Heart right ventricle (tissue), 16 donors: ENCODE data around the gene DNALI1. TPM values are rescaled to one million over a fixed set of nuclear protein-coding genes. Genes with fewer than 3 reads are reported as not detected.

ENCODE experiments used
- ATAC-seq, 8 donors: fragments of 200-7000 bp; cut with Tn5 transposase; one replicate each; pipeline ENCODE4 v1.9.1; 2020; ENCODE audit warnings: mild to moderate bottlenecking in 8 of 8, moderate library complexity in 8 of 8, moderate number of reproducible peaks in 1 of 8
- DNase-seq, 2 donors: peaks; one replicate each; pipeline ENCODE4 v3.0.0-alpha.2; 2020
- H3K27ac ChIP-seq, 10 donors: fragments of 200-600 bp; sonication (generic) in 2 of 10; one replicate each; pipeline versions ENCODE4 v1.5.0 to v1.8.0; 2020 to 2022; ENCODE audit warnings: mild to moderate bottlenecking in 3 of 10
- H3K27me3 ChIP-seq, 7 donors: fragments of 200-600 bp; one replicate each; pipeline ENCODE4 v1.8.0; 2021 to 2022; ENCODE audit warnings: mild to moderate bottlenecking in 2 of 7
- H3K36me3 ChIP-seq, 9 donors: fragments of 200-600 bp; sonication (generic) in 1 of 9; one replicate each; pipeline versions ENCODE4 v1.5.0 to v1.8.0; 2020 to 2022; ENCODE audit warnings: mild to moderate bottlenecking in 2 of 9
- H3K4me1 ChIP-seq, 9 donors: fragments of 200-600 bp; sonication (generic) in 1 of 9; one replicate each; pipeline versions ENCODE4 v1.5.0 to v1.8.0; 2020 to 2022; ENCODE audit warnings: mild to moderate bottlenecking in 4 of 9
- H3K4me3 ChIP-seq, 10 donors: fragments of 200-600 bp; sonication (generic) in 2 of 10; one replicate each; pipeline versions ENCODE4 v1.5.0 to v1.8.0; 2020 to 2022; ENCODE audit warnings: mild to moderate bottlenecking in 7 of 10, moderate library complexity in 2 of 10
- H3K9me3 ChIP-seq, 11 donors: fragments of 200-600 bp in 10 of 11; sonication (generic) in 2 of 11; one replicate each; pipeline versions ENCODE4 v1.5.0 to v1.8.0; 2013 to 2022; ENCODE audit warnings: mild to moderate bottlenecking in 2 of 11, control low read depth in 1 of 11, moderate library complexity in 1 of 11
- WGBS, 2 donors: extraction: QIAGEN DNeasy Blood & Tissue Kit; methylation state at CpG; one replicate each; pipeline ENCODE4 v1.1.7; 2013; ENCODE audit warnings: inconsistent platforms in 1 of 2; 5-methylcytosine and 5-hydroxymethylcytosine counted together
- intact Hi-C, 10 donors: fragments of 100-400 bp; cut with DNase I; formaldehyde crosslinking; loops; one replicate each; pipeline versions ENCODE4 v1.11.1 to v1.14.2; 2022
- polyA plus RNA-seq, 2 donors: library from polyadenylated mRNA; stranded (reverse); fragments of 200-250 nt; gene quantifications; one replicate each; pipeline ENCODE4 v1.2.3, GENCODE V29; 2013
- total RNA-seq, 10 donors: library from RNA; stranded (reverse); fragmentation: NEBNext Ultra II Directional in 3 of 10; extraction: Animal tissue kit (Norgen Biotek cat#: 25700) in 3 of 10; gene quantifications; one replicate each; pipeline versions ENCODE4 v1.2.1 to v1.2.4, GENCODE V29; 2021 to 2023
- TF ChIP-seq, protein P1 (sequence below), 9 donors: fragments of 200-600 bp; sonication (generic) in 2 of 9; IDR thresholded peaks; one replicate each; pipeline versions ENCODE4 v1.5.0 to v1.8.0; 2021 to 2022; ENCODE audit warnings: antibody characterized with exemption in 9 of 9, mild to moderate bottlenecking in 5 of 9, moderate library complexity in 1 of 9
- donor health status: Arrhythmogenic right ventricular cardiomyopathy.
- donor health status: ischemic (EF 13 %, LVEDD 7.1; RV severe dilation, severe dysfunction).
- donor health status: healthy with polysubstance abuse.
- donor health status: DM: no; HTN: yes; CAD: no.
- donor health status: DM: no; HTN: no; CAD: no.
- donor health status: ischemic (EF 25% LVEDD 6.9; RV normal size, moderate dysfunction).
- donor health status: ischemic (EF 25% LVEDD 5.7; RV mildly dilated, moderate dysfunction).
- donor health status: healthy.
- donor health status: DM: yes; HTN: yes; CAD: no.
- donor health status: Ischemic cardiomyopathy.
- donor health status: ischemic (EF 35%, LVEDD 5.7; RV mildly dilated, moderate dysfunction).
- donor health status: nonischemic (EF 11% LVEDD 7.7; RV severe dilation, severe dysfunction).
- donor health status: DM: yes; HTN: yes; CAD: no.
- donor health status: PGD.
- donor health status: ischemic (EF 29% LVEDD 5.4; RV normal size, mild dysfunction).
- donor health status: nonischemic (EF 23%, LVEDD 6.1; RV moderate dilation, normal function).

The DNALI1 gene
- total and polyA plus RNA-seq, 12 donors = 1.9 to 9.4 (median 4.0) TPM

DNA sequence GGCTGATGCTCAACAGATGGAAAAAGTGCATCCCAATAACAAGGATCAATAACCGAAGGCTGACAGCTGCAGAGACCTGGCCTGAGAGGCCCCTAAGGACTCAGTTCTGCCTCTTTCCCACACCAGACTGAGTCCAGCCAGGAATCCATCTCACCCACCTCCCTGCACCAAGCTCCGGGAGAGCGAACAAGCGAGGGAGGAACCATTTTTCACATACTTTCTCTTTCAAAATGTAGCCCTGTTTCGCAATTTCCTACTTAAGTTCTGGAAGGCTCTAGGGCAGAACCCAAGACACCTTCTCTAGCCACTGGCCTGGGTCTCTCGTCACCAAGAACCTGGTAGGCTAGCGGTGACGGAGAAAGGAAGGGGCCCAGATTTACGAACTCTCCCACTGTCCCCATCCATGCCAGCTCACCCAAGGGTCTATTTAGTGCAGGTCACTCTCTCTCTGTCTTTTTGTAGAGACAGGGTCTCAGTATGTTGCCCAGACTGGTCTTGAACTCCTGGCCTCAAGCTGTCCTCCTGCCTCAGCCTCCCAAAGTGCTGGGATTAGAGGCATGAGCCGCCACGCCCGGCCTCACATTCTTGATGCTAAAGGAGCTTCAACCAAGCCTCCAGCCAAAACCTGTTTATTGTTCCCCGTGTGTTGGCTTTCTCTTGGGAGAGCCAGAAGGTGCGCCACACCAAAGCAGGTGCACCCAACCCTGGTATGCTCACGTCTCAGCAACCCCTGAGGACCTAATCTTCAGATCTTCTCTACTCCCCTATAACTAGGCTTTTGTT, 49.9 kb downstream of the DNALI1 start:
- DNase-seq (no peak), ATAC-seq (peak in 1 of 8 donors; percentile 25)
- intact Hi-C loops = loop anchor here in 1 of 10 donors (5.0 kb wide), 1 partner anchor 76 kb away; no protein-coding TSS in a partner anchor
- peak overlapping the region in 1 of 10 donors; percentile 30 for H3K4me3 ChIP-seq
- TF ChIP-seq, protein P1, sequence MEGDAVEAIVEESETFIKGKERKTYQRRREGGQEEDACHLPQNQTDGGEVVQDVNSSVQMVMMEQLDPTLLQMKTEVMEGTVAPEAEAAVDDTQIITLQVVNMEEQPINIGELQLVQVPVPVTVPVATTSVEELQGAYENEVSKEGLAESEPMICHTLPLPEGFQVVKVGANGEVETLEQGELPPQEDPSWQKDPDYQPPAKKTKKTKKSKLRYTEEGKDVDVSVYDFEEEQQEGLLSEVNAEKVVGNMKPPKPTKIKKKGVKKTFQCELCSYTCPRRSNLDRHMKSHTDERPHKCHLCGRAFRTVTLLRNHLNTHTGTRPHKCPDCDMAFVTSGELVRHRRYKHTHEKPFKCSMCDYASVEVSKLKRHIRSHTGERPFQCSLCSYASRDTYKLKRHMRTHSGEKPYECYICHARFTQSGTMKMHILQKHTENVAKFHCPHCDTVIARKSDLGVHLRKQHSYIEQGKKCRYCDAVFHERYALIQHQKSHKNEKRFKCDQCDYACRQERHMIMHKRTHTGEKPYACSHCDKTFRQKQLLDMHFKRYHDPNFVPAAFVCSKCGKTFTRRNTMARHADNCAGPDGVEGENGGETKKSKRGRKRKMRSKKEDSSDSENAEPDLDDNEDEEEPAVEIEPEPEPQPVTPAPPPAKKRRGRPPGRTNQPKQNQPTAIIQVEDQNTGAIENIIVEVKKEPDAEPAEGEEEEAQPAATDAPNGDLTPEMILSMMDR (IDR thresholded peaks at IDR 0.05) = no peak
- H3K36me3 ChIP-seq = no peaks in the 10 kb centered on the region
- peaks cover 0 to 7% (median 0%) of the 10 kb centered on the region in 9 donors for H3K4me1 ChIP-seq
- 78 to 83% methylated on average over 15 of the region's 15 CpGs for WGBS, 2 donors
- no peaks in the 10 kb centered on the region for H3K9me3 ChIP-seq
- H3K27me3 ChIP-seq = peaks cover 0 to 64% (median 15%) of the 10 kb centered on the region in 7 donors
- peak overlapping the region in 1 of 10 donors; percentile 50 for H3K27ac ChIP-seq

DNA sequence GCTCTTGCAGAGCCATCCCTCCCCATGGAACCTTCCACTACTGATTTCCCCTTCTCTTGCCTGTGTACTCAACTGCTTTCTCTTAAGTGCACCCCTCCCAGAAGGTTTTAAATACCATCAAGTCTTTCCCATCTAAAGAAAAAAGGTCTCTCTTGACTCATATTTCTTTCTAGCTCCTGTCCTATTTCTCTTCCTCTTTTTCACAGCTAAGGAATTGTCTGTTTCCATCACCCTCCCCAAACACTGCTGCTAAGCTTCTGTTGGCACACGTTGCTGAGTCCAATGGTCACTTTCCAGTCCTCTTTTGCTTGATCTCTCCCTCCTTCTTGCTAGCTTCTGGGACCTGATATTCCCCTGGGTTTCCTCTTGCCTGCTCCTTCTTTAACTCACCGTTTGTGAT, 52.3 kb downstream of the DNALI1 start:
- Histone ChIP-seq H3K27ac (no peak overlapping the region), H3K36me3 (no peaks in the 10 kb centered on the region), H3K27me3 (peaks cover 0 to 64% (median 29%) of the 10 kb centered on the region in 7 donors), H3K4me1 (peaks cover 0 to 3% (median 0%) of the 10 kb centered on the region in 9 donors), H3K4me3 (no peak overlapping the region), H3K9me3 (no peaks in the 10 kb centered on the region)
- intact Hi-C loops = loop anchor here in 1 of 10 donors (5.0 kb wide), 1 partner anchor 73 kb away; no protein-coding TSS in a partner anchor
- ATAC-seq (no peak), DNase-seq (no peak)
- TF ChIP-seq, protein P1 (IDR thresholded peaks at IDR 0.05) = no peak
- 19 to 30% methylated on average over 2 of the region's 2 CpGs for WGBS, 2 donors

DNA sequence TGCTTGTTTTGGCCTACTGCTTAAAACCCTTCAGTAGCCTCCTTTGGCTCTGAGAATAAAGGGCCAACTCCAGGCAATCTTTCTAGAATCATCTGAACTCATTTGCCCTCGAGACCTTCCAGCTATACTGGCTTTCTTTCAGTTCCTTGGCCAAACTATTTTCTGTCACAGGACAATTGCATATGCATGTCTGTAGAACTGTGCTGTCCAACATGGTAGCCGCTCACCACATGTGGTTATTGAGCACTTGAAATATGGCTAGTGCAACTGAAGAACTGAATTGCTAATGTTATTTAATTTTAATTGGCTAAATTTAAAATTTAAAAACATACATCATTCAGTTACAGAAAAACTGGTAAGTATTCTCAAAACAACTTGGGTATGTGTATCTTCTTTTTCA, 53.3 kb downstream of the DNALI1 start:
- DNase-seq (no peak), ATAC-seq (no peak)
- TF ChIP-seq, protein P1 (IDR thresholded peaks at IDR 0.05) = no peak
- H3K36me3 ChIP-seq = no peaks in the 10 kb centered on the region
- peaks cover 0 to 68% (median 39%) of the 10 kb centered on the region in 7 donors for H3K27me3 ChIP-seq
- no peak overlapping the region for H3K27ac ChIP-seq
- peaks cover 0 to 3% (median 0%) of the 10 kb centered on the region in 9 donors for H3K4me1 ChIP-seq
- 62 to 66% methylated on average over 2 of the region's 2 CpGs for WGBS, 2 donors
- H3K4me3 ChIP-seq = no peak overlapping the region
- intact Hi-C loops = loop anchor here in 1 of 10 donors (5.0 kb wide), 1 partner anchor 72 kb away; no protein-coding TSS in a partner anchor
- H3K9me3 ChIP-seq = no peaks in the 10 kb centered on the region

DNA sequence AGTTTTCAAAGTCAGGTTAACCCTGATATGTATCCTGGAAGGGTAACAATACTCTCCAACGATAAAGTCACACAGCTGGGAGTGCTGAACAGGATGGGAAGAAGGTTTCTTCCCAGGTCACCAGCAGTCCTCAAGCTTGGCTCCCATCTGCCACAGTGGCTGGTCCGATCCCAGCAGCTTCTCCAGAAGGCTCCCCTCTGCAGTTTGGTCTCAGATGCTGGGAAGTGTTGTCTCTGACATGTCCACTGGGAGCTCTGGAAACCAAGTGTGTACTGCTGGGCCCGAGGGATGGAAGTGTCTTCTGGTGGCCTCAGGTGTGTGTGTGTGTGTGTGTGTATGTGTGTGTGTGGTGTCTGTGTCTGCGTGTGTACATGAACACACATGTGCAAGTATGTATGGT, 55.4 kb downstream of the DNALI1 start:
- Histone ChIP-seq H3K36me3 (no peaks in the 10 kb centered on the region), H3K27me3 (peaks cover 0 to 68% (median 47%) of the 10 kb centered on the region in 7 donors), H3K4me3 (no peak overlapping the region), H3K4me1 (no peaks in the 10 kb centered on the region), H3K9me3 (no peaks in the 10 kb centered on the region), H3K27ac (no peak overlapping the region)
- 66 to 69% methylated on average over 4 of the region's 4 CpGs for WGBS, 2 donors
- TF ChIP-seq, protein P1 (IDR thresholded peaks at IDR 0.05) = no peak
- intact Hi-C loops = no loop called here
- ATAC-seq (no peak), DNase-seq (no peak)
